ENCODE data around the gene DDX56.
A peak's percentile ranks its signal among the peaks of the same experiment; 100 is the strongest.
"Not testable (repeated sequence)": the region's sequence is repeated elsewhere in the genome, so short reads cannot be mapped to it uniquely, and the experiment has no call there.

DDX56 gene

DNA sequence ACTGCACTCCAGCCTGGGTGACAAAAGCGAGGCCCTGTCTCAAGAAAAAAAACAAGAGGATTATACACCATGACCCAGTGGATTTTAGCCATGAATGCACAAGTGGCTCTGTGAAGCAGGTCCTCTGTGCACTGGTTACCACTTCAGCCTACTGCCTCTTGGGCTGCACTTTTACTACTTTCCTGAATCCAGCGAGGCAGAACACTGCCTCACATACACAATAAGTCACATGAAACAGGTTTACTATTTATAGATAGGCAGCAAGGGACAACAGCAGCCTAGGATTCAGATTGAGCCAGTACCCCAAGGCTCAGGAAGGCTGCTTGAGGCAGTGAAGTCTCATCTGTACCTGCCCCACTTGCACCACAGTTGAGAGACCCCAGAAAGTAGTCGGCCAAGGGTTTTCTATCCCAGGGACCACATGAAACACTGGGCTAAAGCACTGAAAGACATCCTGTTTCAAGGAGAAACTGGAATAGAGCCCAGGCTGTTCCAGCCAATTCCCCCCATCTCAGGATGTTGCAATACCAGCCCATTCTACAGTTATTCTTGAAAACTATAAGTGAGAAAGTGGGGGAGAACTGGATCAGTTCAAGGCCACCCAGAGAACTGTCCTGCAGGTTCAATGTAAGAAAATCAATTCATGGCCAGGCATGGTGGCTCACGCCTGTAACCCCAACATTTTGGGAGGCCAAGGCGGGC, 22.4 kb upstream of the DDX56 start:
- DNase-seq, result no peak

GRCh38 chr7:44590910-44591309, 17.2 kb upstream of the DDX56 start:
- no peak for DNase-seq

DNA sequence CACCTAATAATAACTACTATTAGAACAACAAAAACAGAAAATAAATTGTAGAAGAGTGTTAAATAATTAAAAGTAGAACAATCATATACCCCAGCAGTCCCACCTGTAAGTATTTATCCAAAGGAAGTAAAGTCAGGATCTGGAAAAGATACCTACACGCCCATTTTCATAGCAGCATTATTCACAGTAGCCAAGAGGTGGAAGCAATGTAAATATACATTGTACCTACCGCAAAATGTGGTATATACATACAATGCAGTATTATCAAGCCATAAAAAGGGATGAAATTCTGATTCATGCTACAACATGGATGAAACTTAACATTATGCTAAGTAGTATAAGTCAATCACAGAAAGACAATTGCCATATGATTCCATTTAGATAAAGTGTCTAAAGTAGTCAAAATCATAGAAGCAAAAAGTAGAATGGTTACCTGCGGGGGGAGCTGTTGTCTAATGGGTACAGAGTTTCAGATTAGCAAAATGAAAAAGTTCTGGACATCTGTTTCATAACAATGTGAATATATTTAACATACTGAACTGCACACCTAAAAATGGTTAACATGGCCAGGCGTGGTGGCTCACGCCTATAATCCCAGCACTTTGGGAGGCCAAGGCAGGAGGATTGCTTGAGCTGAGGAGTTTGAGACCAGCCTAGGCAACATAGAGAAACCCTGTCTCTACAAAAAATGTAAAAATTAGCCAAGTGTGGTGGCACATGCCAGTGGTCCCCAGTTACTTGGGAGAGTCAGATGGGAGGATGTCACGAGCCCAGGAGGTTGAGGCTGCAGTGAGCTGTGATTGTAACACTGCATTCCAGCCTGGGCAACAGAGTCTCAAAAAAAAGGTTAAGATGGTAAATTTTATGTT, 14.4 kb upstream of the DDX56 start:
- DNase-seq, result peak; percentile 66

GRCh38 chr7:44583146-44583865, 9.6 kb upstream of the DDX56 start:
- DNase-seq, result no peak

GRCh38 chr7:44581879-44582603, 8.3 kb upstream of the DDX56 start, which contains the start of gene TMED4:
TSS of gene TMED4 (minus strand) at chr7:44582231. CDS start at chr7:44582206, 25 bp downstream.
- DNase-seq, result peak; percentile 100

DNA sequence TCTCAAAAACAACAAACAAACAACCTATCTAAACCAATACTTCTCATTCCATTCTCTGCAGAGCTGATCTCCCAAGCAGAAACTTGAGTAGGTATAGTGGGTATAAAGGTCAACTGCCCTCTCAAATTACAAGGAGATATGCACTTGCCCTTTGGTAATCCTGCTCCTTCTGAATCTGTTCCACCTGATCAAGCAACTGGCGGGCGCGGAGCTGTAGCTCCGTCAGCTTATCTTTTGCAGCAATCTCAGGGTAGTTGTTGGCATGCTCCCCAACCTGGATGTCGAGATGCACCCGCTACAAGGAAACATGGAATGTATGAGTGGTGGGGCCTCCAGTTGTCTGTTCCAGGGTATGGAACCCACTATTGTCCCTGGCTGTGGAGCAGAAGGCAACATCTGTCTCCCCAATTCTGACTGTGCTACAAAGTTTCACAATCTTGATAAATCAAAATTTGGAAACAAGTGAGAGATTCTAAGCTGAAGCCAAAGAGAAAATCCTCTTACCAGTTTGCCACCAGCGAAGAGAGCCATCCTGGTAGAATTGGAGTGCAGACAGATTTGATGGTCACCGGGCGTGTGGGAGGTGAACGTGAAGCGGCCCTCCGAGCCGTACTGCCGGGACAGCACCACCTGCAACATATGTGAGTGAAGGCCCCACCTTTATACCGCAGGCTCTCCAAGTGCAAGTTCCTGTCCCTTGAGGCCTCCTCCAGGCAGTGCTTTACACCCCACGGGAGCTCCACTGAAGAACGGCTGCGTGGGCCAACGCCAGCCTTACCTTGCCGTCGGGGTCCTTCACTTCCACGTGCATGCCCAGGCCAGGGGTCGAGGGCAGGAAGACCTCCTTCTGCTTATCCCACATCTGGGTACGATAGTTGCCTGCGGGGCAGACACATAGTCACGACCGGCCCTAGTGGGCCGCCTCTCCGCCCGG, 7.5 kb upstream of the DDX56 start:
- DNase-seq, result peak; percentile 14

DNA sequence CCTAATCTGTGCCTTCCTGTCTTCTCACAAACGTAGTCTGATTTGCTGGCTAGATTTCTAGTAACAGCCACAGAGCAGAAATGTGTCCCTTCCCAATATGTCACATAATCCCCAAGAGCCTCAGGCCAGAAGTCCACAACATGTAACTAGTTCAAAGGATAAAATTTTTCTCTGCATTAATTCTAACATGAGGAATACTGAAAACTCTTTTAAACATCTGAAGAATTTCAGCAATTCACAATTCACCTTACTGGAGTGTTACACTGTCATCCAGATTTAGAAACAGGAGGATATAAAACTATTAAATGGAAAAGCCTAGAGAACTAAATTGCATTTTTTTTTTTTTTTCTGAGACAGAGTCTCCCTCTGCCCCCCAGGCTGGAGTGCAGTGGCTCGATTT, 2.5 kb upstream of the DDX56 start:
- DNase-seq, result no peak

GRCh38 chr7:44575054-44575453, 1.3 kb upstream of the DDX56 start:
- DNase-seq, result no peak

DNA sequence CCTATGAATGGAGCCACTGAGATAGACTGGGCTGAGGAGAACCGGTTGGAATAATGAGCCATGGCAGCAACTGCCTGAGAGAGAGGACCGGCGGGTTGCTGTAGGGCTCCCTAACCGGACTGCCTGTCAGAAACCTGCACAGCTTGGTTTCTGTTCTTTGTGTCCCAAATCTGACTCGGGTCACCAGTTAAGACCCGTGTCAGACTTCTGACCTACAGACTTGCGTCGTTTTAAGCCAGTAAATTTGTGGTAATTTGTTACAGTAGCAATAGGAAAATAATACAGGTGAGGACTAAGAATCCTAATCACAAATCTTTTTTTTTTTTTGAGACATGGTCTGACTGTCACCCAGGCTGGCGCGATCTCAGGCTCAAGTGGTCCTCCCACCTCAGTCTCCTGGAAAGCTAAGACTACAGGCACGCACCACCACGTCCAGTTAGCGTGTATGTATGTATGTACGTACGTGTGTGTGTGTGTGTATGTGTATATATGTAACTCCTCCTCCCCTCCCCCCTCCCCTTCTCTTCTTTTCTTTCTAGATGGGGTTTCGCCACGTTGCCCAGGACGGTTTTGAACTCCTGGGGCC, 672 bp upstream of the DDX56 start:
- DNase-seq, result no peak

GRCh38 chr7:44572771-44573170, 937 bp downstream of the DDX56 start:
- no peak for DNase-seq

DNA sequence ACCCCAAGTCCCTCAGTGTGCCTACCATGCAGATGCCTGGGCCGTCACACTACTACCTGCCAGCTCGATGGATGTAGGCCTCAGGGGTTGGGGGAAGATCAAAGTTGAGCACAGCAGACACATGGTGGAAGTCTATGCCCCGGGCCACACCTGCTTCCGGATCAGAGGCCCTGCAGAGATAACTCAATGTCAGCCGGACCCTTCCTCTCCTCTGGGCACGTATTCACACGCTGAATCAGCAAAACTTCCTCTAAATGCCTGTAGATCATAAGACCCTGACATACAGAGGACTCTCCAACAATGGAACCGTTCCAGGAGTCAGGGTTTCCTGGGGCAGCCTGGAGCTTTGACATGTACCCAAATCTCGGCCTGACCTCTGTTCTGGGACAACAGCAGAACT, 3.7 kb downstream of the DDX56 start:
- DNase-seq, result no peak

GRCh38 chr7:44568771-44569560, 4.7 kb downstream of the DDX56 start:
- no peak for DNase-seq

DNA sequence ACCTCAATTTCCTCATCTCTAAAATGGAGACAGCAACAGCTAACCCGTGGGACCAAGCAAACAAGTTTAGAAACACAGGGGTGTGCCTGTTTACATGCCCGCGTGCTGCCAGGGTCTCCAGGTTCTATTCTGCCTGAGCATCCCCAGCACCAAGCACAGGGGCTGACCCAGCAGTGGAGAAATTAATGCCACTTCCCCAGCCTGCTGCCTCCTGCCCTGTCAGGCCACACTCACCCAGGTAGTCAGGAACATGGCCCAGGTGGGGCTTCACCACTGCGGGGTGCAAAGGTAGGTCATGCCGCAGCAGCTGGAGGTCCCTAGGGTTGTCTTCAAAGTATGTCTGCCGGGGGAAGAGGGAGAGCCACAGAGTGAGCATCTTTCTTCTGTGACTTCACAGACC, 5.8 kb downstream of the DDX56 start:
- DNase-seq, result no peak

DNA sequence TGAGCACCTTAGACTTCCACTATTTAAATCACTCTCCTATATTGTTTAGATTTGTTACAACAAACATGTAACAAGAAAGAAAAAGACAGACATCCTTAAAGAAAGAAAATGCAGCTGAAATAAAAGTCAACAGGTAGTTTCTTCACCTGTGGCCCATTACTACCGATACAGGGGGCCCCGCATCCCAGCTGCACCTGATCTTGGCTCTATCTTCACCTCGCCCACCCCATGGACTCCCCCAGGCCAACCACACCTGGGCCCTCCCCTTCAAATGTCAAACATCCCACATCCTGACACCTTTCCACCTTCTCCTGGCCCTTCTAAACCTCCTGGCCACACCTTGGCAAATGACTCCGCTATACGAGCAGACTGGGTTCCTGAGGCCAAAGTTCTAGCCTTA, 7.0 kb downstream of the DDX56 start:
- no peak for DNase-seq

DNA sequence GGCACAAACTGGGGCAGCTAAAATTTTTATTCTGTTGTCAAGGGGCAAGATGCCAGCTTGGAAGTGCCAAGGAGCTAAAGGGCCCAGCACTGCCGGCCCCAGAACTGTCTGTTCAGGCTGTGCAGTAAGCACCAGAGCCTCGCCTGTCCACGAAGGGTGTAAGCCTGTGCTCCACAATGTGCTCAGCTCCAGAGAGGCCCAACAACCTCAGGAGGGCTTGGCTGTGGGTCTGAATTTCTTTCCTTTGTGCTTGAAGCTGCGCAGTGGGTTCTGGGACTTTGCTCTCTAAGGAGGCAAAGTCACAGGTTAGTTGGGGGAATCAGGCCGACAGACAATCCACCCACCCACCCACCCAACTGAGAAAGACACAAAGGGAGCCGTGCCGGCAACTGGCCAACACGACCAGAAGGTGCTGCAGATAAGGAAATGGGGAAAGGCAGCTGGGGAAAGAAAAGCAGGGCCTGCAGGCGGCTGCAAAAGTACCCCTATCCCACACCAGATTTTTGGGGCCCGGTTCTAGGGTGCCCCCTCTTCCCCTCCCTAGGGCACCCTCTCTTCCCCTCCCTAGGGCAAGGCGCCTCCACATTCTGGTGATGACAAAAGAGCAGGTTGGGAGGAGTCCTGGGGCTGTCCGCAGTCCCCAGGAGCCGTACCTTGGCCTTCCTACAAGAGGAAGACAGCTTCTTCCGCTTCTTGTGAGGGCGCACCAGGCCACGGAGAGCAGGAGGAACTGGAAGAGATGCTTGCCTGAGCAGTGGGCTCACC, 7.7 kb downstream of the DDX56 start:
- no peak for DNase-seq

DNA sequence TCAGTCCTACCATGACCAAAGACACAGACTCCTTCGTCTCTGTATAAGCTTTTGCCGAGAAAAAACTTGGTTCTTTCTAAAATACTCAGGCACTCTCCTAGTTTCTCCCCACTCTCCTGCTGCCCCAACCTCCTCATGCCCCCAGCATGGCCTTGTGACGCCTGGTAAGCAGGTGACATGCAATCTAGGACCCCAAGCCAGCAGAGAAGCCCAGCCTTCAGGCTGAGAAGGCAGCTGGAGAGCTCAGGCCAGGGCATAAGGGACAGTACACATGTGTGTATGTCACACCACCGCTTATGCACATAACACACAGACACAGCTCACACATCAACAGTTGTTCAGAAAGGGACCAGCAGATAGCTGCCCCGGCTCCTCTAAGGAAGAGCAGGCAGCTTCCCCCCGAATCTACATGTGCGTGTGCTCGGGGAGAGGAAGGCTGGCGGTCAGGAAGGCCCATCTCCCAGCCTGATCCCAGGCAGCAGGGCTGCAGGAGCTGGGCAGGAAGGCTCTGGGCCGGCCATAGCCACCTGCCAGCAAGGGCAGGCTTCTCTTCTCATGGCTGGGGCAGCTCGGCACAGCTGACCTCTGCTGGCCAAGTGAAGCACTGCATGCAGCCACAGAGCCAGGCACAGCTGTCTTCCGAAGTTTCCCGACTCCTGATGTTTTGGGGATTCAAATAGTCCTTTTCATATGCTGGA, 8.5 kb downstream of the DDX56 start:
- peak; percentile 48 for DNase-seq

GRCh38 chr7:44564606-44565005, 9.1 kb downstream of the DDX56 start:
- DNase-seq, result no peak

DNA sequence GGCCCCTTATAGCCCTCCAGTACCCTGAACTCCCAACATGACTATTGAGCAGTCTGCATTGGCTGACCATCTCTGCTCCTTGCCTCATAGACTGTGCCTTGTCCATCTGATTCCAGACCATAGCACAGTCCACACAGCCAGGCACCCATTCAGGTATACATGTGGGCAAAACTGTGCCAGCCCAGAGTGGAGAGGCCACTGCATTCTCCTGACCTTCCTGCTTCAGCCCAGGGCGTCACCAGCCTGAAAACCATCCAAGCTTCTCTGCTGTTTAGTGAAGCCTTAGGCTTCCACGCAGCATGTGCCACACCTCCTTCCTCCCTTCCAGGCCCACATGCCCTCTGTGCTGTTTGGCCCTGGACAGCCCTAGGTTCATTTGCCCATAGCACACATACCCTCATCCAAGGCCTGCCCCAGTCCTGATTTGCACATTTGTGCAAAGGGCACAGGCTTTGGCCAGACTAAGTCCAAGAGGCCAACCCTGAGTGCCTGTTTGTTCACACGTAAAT, 10.5 kb downstream of the DDX56 start:
- no peak for DNase-seq

- not testable (repeated sequence) for DNase-seq
Measured at GRCh38 chr7:44562622-44562962, 11.1 kb downstream of the DDX56 start.

Measured in activated T-cell treated with anti-CD3 and anti-CD28 coated beads for 4 hours (primary cell).